GM19023 (cell line): ENCODE results near the gene SYT3.

Experiments
- ATAC-seq: cut with Tn5 transposase; IDR thresholded peaks from one replicate; pipeline ENCODE4 v1.9.1; 2021; ENCODE audit warnings: mild to moderate bottlenecking, moderate library complexity; ENCODE audit not compliant: unreplicated experiment

SYT3 gene, protein sequence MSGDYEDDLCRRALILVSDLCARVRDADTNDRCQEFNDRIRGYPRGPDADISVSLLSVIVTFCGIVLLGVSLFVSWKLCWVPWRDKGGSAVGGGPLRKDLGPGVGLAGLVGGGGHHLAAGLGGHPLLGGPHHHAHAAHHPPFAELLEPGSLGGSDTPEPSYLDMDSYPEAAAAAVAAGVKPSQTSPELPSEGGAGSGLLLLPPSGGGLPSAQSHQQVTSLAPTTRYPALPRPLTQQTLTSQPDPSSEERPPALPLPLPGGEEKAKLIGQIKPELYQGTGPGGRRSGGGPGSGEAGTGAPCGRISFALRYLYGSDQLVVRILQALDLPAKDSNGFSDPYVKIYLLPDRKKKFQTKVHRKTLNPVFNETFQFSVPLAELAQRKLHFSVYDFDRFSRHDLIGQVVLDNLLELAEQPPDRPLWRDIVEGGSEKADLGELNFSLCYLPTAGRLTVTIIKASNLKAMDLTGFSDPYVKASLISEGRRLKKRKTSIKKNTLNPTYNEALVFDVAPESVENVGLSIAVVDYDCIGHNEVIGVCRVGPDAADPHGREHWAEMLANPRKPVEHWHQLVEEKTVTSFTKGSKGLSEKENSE

GRCh38 chr19:50639121-50640112, at the start of gene SYT3:
Gene SYT3, minus strand, starts transcription at chr19:50639881. Its CDS starts 2,470 bp downstream, at chr19:50637411.
- ATAC-seq: no peak

DNA sequence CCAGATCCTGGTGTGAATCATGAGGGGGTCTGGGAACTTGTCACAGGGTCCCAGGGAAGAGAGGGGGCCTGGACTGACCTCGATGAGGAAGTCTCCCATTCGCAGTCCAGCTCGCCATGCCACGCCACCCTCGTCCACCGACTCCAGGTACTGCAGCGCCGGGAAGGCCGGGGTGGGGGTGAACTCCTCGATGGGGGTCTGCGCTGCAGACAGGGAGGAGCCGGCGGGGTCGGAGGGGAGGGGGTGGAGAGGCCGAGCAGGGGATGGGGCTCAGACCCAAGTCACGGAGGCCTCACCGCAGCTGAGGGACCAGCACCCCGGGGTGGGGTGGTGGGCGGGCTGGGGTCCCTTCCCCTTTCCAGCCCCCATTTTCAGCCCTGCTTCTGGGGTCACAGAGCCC, 49.1 kb upstream of the SYT3 start:
- no peak for ATAC-seq

DNA sequence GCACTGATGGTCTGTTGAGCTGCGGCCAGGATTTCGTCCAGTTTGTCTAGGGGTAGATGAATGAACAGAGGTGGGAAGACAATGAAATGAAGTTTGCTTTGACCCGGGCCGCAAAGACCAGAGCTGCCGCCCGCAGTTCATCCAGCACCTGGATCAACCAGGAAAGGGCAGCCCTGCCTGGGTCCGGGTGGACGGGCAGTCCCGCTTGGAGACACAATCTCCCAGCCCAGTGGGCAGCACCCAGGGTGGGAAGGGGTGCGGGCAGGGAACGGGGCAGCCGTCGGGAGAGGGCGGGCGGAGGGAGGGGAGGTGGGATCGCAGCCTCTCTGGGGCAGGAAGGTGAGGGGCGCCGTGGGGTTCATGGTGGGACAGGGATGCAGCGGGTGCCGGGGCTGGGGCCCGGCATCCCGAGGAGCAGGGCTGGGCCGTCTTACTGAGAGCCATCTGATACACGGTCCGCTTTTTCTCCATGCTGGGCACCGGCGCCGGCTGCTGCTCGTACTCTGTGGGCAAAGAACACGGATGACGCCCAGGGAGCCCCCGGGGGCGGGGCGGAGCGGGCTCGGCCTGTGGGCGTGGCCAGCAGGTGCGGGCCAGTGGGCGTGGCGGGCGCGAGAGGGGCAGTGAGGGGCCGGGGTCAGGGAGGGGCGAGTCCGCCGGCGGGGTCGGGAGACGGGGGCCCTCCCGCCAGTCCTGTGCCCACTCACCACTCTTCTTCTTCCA, 46.8 kb upstream of the SYT3 start:
- no peak for ATAC-seq

DNA sequence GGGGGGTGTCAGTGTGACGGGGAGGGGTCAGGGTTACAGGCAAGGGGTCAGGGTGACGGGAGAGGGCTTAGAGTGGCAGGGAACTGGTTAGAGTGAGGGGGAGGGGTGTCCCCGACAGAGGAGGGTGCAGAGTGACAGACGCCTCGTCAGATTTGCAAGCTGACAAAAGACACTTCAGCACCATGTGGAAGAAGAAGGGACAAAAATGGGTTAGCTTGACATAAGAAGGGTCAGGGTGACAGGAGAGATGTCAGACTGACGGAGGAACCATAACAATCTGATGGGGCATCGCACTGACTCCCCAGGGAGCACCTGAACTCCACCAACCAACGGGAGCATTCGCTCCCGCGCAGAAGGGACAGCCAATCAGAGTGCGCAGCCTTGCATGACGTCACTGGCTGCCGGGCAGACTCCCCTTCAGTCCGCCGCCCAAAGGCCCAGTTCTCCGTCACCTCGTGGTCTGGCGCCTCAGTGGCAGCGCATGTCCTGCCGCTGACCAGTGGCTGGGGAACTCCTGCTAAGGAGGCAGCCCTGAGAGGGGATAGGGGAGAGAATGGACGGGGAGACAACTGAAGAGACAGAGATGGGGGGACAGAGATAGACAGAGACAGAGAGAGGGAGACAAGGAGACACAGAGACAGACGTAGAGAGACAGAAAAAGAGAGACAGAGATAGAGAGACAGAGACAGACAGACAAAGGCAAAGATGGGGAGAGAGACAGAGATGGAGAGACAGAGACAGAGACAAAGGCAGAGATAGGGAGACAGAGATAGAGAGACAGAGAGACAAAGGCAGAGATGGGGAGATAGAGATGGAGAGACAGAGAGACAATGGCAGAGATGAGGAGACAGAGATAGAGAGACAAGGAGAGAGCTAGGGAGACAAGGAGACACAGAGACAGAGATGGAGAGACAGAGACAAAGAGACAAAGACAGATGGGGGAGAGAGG, 39.8 kb upstream of the SYT3 start:
- ATAC-seq: peak; percentile 76

GRCh38 chr19:50678323-50678722, 38.6 kb upstream of the SYT3 start:
- no peak for ATAC-seq

DNA sequence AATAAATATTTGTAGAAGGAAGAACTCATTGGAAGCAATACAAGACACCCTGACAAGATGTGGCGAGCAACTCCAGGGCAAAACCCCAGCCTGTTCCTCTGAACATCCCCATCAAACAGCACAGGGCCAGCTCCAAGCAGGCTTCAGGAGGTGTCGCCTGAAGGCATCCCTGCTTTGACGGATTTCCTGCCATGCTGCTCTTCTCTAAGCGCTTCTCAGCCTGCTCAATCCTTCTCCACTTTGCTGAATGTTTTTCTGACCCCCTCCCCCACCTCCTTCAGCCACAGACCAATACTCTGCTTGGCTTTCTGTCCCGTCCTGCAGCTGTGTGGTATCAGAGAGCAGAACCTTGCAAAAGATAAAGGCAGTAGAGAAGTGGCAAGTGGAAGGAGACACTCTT, 38.0 kb upstream of the SYT3 start:
- no peak for ATAC-seq

DNA sequence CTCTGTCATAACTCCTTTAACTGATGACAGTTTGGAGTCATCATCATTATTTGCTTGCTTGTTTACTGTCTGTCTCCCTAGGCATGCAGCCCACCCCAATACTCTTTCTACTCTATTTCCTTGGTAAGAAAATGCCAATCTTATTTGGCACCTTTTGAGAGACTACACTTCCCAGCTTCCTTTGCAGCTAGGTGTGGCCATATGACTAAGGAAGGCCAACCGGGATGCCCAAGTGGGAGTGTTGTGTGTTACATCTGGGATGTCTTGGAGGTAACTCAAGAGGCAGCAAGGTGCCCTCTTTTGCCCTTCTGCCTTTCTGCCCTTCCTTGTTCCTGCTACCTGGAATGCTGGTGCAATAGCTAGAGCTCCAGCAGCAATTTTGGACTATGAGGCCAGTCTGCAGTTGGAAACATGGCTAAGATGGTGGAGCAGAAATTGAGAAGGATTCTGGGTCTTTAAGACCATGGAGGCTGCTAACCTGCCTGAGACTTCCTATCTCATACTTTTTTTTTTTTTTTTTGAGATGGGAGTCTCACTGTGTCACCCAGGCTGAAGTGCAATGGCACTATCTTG, 37.0 kb upstream of the SYT3 start:
- ATAC-seq: no peak

GRCh38 chr19:50673118-50673517, 33.4 kb upstream of the SYT3 start:
- ATAC-seq: no peak

DNA sequence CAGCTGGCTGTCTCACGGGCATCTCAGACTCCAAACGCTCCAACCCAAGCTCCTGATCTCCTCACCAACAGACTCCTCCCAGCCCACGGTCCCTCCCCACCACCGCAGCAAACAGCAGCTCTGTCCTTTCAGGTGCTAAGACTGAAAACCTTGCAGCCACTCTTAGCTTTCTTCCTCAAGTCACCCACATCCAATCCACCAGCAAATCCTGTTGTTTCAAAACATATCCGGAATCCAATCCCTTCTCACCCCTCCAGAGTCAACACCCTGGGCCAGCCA, 30.4 kb upstream of the SYT3 start:
- ATAC-seq: no peak

GRCh38 chr19:50669302-50670101, 29.8 kb upstream of the SYT3 start:
- ATAC-seq: no peak

DNA sequence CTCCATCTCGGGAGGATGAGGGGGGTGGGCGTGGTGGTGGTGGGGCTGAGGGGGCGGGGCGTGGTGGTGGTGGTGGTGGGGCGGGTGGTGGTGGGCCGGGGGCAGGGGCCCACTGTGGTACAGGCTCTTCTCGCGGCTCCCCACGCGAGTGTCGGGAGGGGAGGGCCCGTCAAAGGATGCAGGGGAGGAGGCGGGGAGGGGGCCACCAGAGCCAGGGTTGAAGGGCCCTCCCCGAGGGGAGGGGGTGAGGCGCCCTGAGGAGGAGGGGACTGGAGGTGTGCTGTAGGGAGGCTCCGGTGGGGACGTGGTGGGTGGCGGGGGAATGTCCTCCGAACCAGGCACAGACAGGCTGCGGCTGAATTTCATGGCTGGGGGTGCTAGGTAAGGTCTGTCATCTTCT, 29.2 kb upstream of the SYT3 start:
- no peak for ATAC-seq

- ATAC-seq: no peak
Measured at GRCh38 chr19:50668416-50668815, 28.7 kb upstream of the SYT3 start.

DNA sequence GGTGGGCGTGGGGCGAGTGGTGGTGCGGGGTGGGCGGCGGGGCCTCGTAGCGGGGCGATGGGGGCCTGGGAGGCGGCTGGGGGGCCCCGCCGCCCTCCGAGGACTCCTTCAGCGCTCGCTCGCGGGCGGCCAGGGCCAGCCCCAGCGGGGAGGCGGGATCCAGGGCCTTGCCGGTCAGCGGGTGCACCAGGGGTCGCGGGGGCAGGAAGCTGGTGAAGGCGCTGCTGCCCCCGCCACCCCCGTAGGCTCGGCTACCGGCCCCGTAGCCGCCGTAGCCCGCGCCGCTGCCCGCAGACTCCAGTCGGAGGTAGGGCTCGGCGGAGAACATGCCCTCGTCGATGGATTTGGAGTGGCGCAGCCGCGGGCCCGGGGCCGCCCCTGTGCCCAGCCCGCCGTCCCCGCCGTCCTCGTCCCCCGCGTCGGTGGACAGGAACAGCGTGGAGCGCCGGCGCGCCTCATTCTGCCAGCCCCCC, 28.1 kb upstream of the SYT3 start:
- no peak for ATAC-seq

GRCh38 chr19:50667177-50667758, 27.6 kb upstream of the SYT3 start:
- ATAC-seq: no peak

GRCh38 chr19:50666346-50667176, 26.9 kb upstream of the SYT3 start:
- no peak for ATAC-seq

DNA sequence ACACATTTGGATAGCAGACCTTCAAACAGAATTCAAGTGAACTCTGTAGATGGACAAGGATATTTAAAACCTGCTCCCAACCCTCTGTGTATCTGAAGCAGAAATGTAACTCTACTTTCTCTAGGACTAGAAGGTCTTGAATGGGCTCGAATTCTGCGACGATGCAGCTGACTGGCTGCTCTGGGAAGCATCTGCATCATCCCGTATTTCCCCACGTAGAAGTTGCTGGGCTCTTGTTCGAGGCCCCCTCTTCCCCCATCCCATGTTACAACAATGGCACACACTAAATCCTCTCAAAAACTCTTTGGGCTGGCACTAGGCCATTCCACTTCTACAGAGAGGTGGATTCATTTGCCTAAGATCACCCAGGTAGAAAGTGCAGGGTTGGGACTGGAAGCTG, 24.5 kb upstream of the SYT3 start:
- no peak for ATAC-seq

DNA sequence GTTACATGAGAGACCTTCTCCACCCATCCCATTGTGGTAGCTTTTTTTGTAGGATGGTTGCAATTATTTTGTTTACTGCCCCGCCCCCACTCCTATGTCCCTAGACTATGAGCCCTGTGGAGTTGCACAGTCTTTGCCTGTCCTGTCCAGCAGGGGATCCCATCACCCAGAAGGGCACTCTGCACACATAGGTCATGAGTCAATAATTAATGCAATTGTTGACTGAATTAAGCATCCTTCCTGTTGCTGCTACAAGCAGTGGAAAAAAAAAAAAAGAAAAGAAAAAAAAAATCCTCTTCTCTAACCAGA, 23.8 kb upstream of the SYT3 start:
- no peak for ATAC-seq
